K562 (cell line): ENCODE measurements around the gene KCNQ4. TPM values are rescaled to one million over a fixed set of nuclear protein-coding genes. Genes with fewer than 3 reads are reported as not detected.

Experiments
- CBX5 ChIP-seq: IDR thresholded peaks from 2 replicates; pipeline ENCODE4 v1.6.1; 2014; ENCODE audit warnings: low read depth, borderline replicate concordance
- ESRRA ChIP-seq: fragments of 450-650 bp; IDR thresholded peaks from 2 replicates; pipeline ENCODE4 v1.6.1; 2014; ENCODE audit warnings: low read depth, mild to moderate bottlenecking, moderate library complexity, borderline replicate concordance
- NR2C1 ChIP-seq, 2 experiments: fragments of 450-650 bp; IDR thresholded peaks; 2 replicates each; pipeline ENCODE4 v1.6.1; 2017; ENCODE audit warnings: mild to moderate bottlenecking in 2 of 2, antibody characterized with exemption in 1 of 2, inconsistent platforms in 1 of 2, missing compliant biosample characterization in 1 of 2, missing genetic modification characterization in 1 of 2
- RCOR1 ChIP-seq, 2 experiments: IDR thresholded peaks; 2 replicates each; pipeline ENCODE4 v1.6.1; 2012; ENCODE audit warnings: low read depth in 2 of 2, low read length in 2 of 2, borderline replicate concordance in 1 of 2, improper control_type of control experiment in 1 of 2
- SMAD2 ChIP-seq: fragments of 150-350 bp; IDR thresholded peaks from 2 replicates; pipeline ENCODE4 v1.6.1; 2014; ENCODE audit warnings: low read depth, mild to moderate bottlenecking, low read length
- STAT6 ChIP-seq: sonication (generic); formaldehyde crosslinking; IDR thresholded peaks from 2 replicates; pipeline ENCODE4 v1.8.1; 2023; ENCODE audit warnings: mild to moderate bottlenecking, missing genetic modification reagents
- TAF15 ChIP-seq: fragments of 200-400 bp; formaldehyde crosslinking; IDR thresholded peaks from 2 replicates; pipeline ENCODE4 v1.6.1; 2017; ENCODE audit warnings: mild to moderate bottlenecking, low read depth, low read length, moderate library complexity
- ZBED1 ChIP-seq: IDR thresholded peaks from 2 replicates; pipeline ENCODE4 v1.6.1; 2014
- ZBTB5 ChIP-seq: fragments of 450-650 bp; IDR thresholded peaks from 2 replicates; pipeline ENCODE4 v1.6.1; 2017; ENCODE audit warnings: antibody characterized with exemption
- ZFPM2 ChIP-seq: fragments of 250-450 bp; sonication (Bioruptor Pico); IDR thresholded peaks from 2 replicates; pipeline ENCODE4 v1.5.1; 2022; ENCODE audit warnings: mild to moderate bottlenecking
- ZMIZ1 ChIP-seq, 2 experiments: fragments of 150-350 bp in 1 of 2; IDR thresholded peaks; 2 replicates each; pipeline ENCODE4 v1.6.1; 2012 to 2016; ENCODE audit warnings: low read depth in 2 of 2, low read length in 2 of 2, mild to moderate bottlenecking in 1 of 2, moderate library complexity in 1 of 2
- ZNF551 ChIP-seq: fragments of 250-450 bp; sonication (Bioruptor Pico); IDR thresholded peaks from 2 replicates; pipeline ENCODE4 v1.5.0; 2021; ENCODE audit warnings: mild to moderate bottlenecking, moderate library complexity
- ZNF785 ChIP-seq: fragments of 250-450 bp; sonication (Bioruptor Pico); IDR thresholded peaks from 2 replicates; pipeline ENCODE4 v1.4.0; 2020; ENCODE audit warnings: mild to moderate bottlenecking
- polyA plus RNA-seq, 8 experiments: library from polyadenylated mRNA; depleted of rRNA in 4 of 8; stranded (reverse) in 5 of 8; unstranded in 3 of 8; fragments of >200 nt; fragmentation: Nextera tagmentation in 2 of 8; fragmentation: Illumina TruSeq in 1 of 8; extraction: Ambion mirVana in 2 of 8; extraction: Trizol in 1 of 8; gene quantifications; 2 replicates each; pipeline versions ENCODE4 v1.2.1 to v1.2.3, GENCODE V29; 2011 to 2014; ENCODE audit warnings: inconsistent platforms in 1 of 8, missing spikeins in 1 of 8
- total RNA-seq, 7 experiments: library from RNA; depleted of rRNA in 6 of 7; stranded (reverse); fragments of >200 nt in 6 of 7; fragmentation: Illumina TruSeq in 2 of 7; extraction: Trizol in 2 of 7; gene quantifications; 2 replicates each; pipeline versions ENCODE4 v1.2.1 to v1.2.3, GENCODE V29; 2011 to 2021; ENCODE audit warnings: low replicate concordance in 1 of 7
- TF ChIP-seq, protein P1 (sequence below): sonication (generic); formaldehyde crosslinking; IDR thresholded peaks from 2 replicates; pipeline ENCODE4 v1.8.0; 2022; ENCODE audit warnings: missing genetic modification reagents, mild to moderate bottlenecking, borderline replicate concordance
- TF ChIP-seq, protein P2 (sequence below): fragments of 450-650 bp; IDR thresholded peaks from 2 replicates; pipeline ENCODE4 v1.6.1; 2016; ENCODE audit warnings: borderline replicate concordance

Gene KCNQ4
- total and polyA plus RNA-seq, 9 of the 15 experiments (the other 6 are each of a cell fraction or from before 2014, with no cell fraction given) = 0.07 to 4.1 (median 0.79) TPM

GRCh38 chr1:40844887-40845878, 61.6 kb downstream of the KCNQ4 start (continued):
- no peak for TF ChIP-seq TAF15
- TF ChIP-seq ESRRA = no peak
- no peak for TF ChIP-seq ZBTB5
- TF ChIP-seq, protein P1, sequence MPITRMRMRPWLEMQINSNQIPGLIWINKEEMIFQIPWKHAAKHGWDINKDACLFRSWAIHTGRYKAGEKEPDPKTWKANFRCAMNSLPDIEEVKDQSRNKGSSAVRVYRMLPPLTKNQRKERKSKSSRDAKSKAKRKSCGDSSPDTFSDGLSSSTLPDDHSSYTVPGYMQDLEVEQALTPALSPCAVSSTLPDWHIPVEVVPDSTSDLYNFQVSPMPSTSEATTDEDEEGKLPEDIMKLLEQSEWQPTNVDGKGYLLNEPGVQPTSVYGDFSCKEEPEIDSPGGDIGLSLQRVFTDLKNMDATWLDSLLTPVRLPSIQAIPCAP (CRISPR knock-in tag) = no peak
- TF ChIP-seq CBX5 = no peak
- no peak for TF ChIP-seq ZMIZ1 (IDR thresholded peaks at IDR 0.05; ENCODE audit: low read depth in 2 of 2, low read length in 2 of 2)
- TF ChIP-seq, protein P2, sequence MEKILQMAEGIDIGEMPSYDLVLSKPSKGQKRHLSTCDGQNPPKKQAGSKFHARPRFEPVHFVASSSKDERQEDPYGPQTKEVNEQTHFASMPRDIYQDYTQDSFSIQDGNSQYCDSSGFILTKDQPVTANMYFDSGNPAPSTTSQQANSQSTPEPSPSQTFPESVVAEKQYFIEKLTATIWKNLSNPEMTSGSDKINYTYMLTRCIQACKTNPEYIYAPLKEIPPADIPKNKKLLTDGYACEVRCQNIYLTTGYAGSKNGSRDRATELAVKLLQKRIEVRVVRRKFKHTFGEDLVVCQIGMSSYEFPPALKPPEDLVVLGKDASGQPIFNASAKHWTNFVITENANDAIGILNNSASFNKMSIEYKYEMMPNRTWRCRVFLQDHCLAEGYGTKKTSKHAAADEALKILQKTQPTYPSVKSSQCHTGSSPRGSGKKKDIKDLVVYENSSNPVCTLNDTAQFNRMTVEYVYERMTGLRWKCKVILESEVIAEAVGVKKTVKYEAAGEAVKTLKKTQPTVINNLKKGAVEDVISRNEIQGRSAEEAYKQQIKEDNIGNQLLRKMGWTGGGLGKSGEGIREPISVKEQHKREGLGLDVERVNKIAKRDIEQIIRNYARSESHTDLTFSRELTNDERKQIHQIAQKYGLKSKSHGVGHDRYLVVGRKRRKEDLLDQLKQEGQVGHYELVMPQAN = 0 out of 2 replicates have a peak, but pooled peaks have one; percentile 29
- no peak for TF ChIP-seq RCOR1 (IDR thresholded peaks at IDR 0.05; ENCODE audit: borderline replicate concordance in 1 of 2, low read depth in 2 of 2, low read length in 2 of 2)
- TF ChIP-seq ZNF551 = no peak
- TF ChIP-seq ZBED1 = no peak
- TF ChIP-seq STAT6 (CRISPR knock-in tag) = no peak
- TF ChIP-seq SMAD2 = no peak
- TF ChIP-seq ZFPM2 (CRISPR knock-in tag) = no peak
- TF ChIP-seq NR2C1 (IDR thresholded peaks at IDR 0.05) = no peak
- TF ChIP-seq NR2C1 (tag; IDR thresholded peaks at IDR 0.05) = no peak
- TF ChIP-seq ZNF785 = no peak
